Endothelial cell of umbilical vein (primary cell): Measurements from ENCODE around the gene ZDHHC14.

Experiments used
- CTCF ChIP-seq, 2 donors: IDR thresholded peaks; 1 replicate in 1 of 2; 2 replicates in 1 of 2; pipeline ENCODE4 v1.5.1; 2011; ENCODE audit warnings: low read length in 2 of 2, mild to moderate bottlenecking in 2 of 2, moderate library complexity in 2 of 2, control low read depth in 1 of 2, inconsistent platforms in 1 of 2, low read depth in 1 of 2; ENCODE audit not compliant: insufficient read depth in 1 of 2; ENCODE audit errors: extremely low read depth in 1 of 2
- MAX ChIP-seq: IDR thresholded peaks from 2 replicates; pipeline ENCODE4 v1.6.1; 2011; ENCODE audit not compliant: insufficient read depth, insufficient read length
- POLR2A ChIP-seq: IDR thresholded peaks from 2 replicates; pipeline ENCODE4 v1.6.1; 2012; ENCODE audit warnings: low read depth, mild to moderate bottlenecking, control low read depth, low read length
- POLR2AphosphoS5 ChIP-seq: IDR thresholded peaks from 2 replicates; pipeline ENCODE4 v1.6.1; 2012; ENCODE audit warnings: low read depth, mild to moderate bottlenecking, control low read depth, low read length, moderate library complexity; ENCODE audit not compliant: insufficient read depth

GRCh38 chr6:157660414-157660813, 279.4 kb downstream of the ZDHHC14 start:
- TF ChIP-seq CTCF (IDR thresholded peaks at IDR 0.05; ENCODE audit: extremely low read depth in 1 of 2, insufficient read depth in 1 of 2, low read depth in 1 of 2, low read length in 2 of 2): no peak
- no peak for TF ChIP-seq MAX
- no peak for TF ChIP-seq POLR2A
- TF ChIP-seq POLR2AphosphoS5: no peak
